ENCODE data around the gene POMGNT2.

GRCh38 chr3:43080726-43081568, 24.9 kb downstream of the POMGNT2 start:
- TF ChIP-seq CTCF (IDR thresholded peaks at IDR 0.05) (no peak), POLR2A (IDR thresholded peaks at IDR 0.05) (no peak)
